CD4-positive, alpha-beta T cell treated with Interleukin-17A for 1 hour (primary cell): ENCODE measurements around the gene HMBS.
"Not testable (repeated sequence)": the region's sequence is repeated elsewhere in the genome, so short reads cannot be mapped to it uniquely, and the experiment has no call there.

Source experiments
- DNase-seq: peaks from one replicate; pipeline ENCODE4 v3.0.0-alpha.2; 2020

The HMBS gene

DNA sequence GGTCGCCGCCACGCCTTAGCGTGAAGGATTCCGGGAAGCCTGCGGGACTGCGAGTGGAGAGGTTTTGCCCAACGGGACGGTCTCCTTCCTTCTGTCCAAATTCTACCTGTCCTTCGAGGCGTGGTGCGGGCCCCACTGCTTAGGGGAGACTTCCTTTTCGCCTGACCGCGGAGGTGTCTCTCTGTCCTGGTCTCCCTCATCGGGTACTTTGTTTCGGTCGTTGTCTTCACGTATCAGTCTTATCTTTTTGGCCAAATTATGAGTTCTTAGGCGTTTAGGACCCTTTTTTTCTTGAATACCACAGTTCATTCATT lies 37.1 kb downstream of the HMBS start:
- no peak for DNase-seq

GRCh38 chr11:119125821-119126220 lies 41.1 kb downstream of the HMBS start:
- no peak for DNase-seq

DNA sequence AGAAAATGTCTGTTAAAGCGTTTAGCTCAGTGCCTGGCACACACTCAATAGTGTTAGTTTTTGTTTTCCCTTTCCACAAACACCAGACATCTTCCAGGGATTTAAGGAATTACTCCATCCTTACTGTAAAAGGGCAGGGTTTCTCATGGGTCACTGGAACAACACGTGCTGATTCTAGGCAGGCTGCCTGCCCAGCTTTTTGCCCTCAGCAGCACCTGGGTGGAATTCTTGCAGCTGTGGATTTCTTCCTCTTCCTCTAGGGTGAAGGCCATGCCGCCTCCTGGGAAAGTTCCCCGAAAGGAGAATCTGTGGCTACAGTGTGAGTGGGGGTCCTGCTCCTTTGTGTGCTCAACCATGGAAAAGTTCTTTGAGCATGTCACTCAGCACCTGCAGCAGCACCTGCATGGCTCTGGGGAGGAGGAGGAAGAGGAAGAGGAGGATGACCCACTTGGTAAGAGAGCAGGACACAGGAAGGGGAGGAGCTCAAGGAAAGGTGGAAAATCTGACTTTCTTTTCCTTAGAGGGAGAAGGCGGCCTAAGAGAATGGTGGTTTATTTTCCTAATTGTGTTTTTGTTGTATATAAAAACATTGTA lies 42.1 kb downstream of the HMBS start:
- DNase-seq: no peak

DNA sequence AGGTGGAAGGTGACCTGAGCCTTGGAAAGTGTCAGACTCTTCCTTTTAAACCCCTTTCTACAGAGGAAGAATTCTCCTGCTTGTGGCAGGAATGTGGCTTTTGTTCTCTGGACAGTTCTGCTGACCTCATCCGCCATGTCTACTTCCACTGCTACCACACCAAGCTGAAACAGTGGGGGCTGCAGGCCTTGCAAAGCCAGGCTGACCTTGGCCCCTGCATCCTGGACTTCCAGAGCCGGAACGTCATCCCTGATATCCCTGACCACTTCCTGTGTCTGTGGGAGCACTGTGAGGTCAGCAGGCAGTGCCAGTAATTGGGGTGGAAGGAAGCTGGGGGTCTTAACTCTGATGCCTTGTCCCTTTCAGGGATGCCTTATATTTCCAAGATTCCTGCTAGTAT lies 46.0 kb downstream of the HMBS start:
- no peak for DNase-seq

GRCh38 chr11:119134389-119134978 lies 49.8 kb downstream of the HMBS start:
- DNase-seq: no peak

DNA sequence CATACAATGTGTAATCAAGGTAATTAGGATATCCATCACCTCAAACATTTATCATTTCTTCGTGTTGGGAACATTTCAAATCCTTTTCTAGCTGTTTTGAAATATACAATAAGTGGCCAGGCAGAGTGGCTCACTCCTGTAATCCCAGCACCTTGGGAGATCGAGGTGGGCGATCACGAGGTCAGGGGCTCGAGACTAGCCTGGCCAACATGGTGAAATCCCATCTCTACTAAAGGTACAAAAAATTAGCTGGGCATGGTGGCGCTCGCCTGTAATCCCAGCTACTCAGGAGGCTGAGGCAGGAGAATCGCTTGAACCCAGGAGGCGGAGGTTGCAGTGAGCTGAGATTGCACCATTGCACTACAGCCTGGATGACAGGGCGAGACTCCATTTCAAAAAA lies 54.6 kb downstream of the HMBS start:
- not testable (repeated sequence) for DNase-seq
